Heart left ventricle (tissue), 13 donors: ENCODE measurements around the gene SLC9B1.

Experiments
- CTCF ChIP-seq, 12 donors: fragments of 200-600 bp; sonication (generic) in 4 of 12; IDR thresholded peaks; one replicate each; pipeline versions ENCODE4 v1.5.0 to v1.8.0; 2018 to 2022; ENCODE audit warnings: antibody characterized with exemption in 12 of 12, mild to moderate bottlenecking in 5 of 12
- POLR2A ChIP-seq, 2 donors: fragments of 450-650 bp; IDR thresholded peaks; one replicate each; pipeline ENCODE4 v1.6.1; 2017; ENCODE audit warnings: antibody characterized with exemption in 2 of 2, mild to moderate bottlenecking in 2 of 2, moderate library complexity in 2 of 2
- donor health status: ischemic (EF 13 %, LVEDD 7.1; RV severe dilation, severe dysfunction).
- donor health status: DM: no; HTN: yes; CAD: no.
- donor health status: DM: no; HTN: no; CAD: no.
- donor health status: ischemic (EF 25% LVEDD 6.9; RV normal size, moderate dysfunction).
- donor health status: ischemic (EF 25% LVEDD 5.7; RV mildly dilated, moderate dysfunction).
- donor health status: ischemic (EF 35%, LVEDD 5.7; RV mildly dilated, moderate dysfunction).
- donor health status: nonischemic (EF 11% LVEDD 7.7; RV severe dilation, severe dysfunction).
- donor health status: DM: yes; HTN: yes; CAD: no.
- donor health status: PGD.
- donor health status: ischemic (EF 29% LVEDD 5.4; RV normal size, mild dysfunction).
- donor health status: nonischemic (EF 23%, LVEDD 6.1; RV moderate dilation, normal function).

GRCh38 chr4:103050736-103051436, 31.4 kb upstream of the SLC9B1 start:
- TF ChIP-seq POLR2A (IDR thresholded peaks at IDR 0.05) (no peak), CTCF (IDR thresholded peaks at IDR 0.05) (no peak)
